ENCODE data around the gene TMEM150B. TPM values are rescaled to one million over a fixed set of nuclear protein-coding genes. Genes with fewer than 3 reads are reported as not detected.

TMEM150B gene
- total RNA-seq, 1 experiment from 2014 or later = not detected

DNA sequence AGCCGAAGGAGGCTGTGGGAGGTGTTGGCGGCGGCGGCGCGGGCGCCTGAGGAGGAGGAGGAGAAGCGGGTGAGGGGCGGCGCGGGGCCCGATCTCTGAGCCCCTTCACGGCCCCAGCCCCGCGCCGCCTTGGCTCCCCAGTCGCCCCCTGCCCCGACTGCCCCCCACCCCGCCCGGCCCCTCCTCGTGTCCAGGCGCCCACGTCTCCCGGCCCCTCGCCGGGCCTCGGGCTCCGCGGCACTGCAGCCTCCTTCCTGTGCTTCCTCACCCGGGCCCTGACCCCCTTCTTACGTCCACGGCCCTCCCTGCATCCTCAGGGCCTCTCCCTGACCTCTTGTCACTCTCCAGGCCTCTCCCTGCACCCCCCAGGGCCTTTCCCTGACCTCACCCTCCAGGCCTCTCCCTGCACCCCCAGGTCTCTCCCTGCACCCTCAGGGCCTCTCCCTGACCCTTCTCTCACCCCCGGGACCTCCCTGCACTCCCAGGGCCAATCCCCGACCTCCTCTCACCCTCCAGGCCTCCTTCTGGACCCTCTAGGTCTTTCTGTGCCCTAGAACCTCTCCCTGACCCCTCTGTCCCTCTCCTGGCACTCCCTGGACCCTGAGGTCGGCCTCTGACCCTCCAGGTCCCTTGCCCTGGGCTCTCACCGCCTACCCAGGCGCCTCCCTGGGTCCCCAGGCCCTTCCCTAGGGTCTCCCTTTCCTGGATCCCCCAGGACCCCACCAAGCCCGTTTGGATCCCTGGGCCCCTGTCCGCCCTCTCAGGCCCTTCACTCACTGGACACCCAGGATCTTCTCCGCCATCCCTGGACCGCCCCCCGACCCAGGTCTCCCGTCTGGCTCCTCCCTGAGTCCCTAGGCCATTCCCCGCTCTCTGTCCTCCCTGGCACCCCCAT lies 15.0 kb upstream of the TMEM150B start:
- peak; percentile 25 for DNase-seq (ENCODE audit: low read depth)

GRCh38 chr19:55339105-55339888 lies 14.2 kb upstream of the TMEM150B start, which contains the start of gene KMT5C:
TSS of gene KMT5C (plus strand) at chr19:55339876. CDS start at chr19:55341937, 2,061 bp downstream.
- peak; percentile 100 for DNase-seq (ENCODE audit: low read depth)

- peak; percentile 56 for DNase-seq (ENCODE audit: low read depth)
Measured at GRCh38 chr19:55336101-55336500, 11.0 kb upstream of the TMEM150B start.

GRCh38 chr19:55333870-55334269 lies 8.7 kb upstream of the TMEM150B start:
- no peak for DNase-seq (ENCODE audit: low read depth)

DNA sequence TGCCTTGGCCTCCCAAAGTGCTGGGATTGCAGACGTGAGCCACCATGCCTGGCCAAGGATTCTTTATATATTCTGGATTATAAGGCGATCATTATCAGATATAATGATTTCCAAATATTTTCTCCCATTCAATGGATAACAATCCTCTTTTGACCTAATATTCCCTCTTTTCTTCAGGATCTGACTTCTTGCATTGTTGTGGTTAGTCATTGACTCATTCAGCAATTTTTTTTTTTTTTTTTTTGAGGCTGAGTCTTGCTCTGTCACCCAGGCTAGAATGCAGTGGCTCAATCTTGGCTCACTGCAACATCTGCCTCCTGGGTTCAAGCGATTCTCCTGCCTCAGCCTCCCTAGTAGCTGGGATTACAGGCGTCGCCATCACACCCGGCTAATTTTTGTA lies 4.7 kb upstream of the TMEM150B start:
- DNase-seq (ENCODE audit: low read depth) = peak; percentile 57

GRCh38 chr19:55328774-55329318 lies 3.7 kb upstream of the TMEM150B start:
- peak; percentile 43 for DNase-seq (ENCODE audit: low read depth)

DNA sequence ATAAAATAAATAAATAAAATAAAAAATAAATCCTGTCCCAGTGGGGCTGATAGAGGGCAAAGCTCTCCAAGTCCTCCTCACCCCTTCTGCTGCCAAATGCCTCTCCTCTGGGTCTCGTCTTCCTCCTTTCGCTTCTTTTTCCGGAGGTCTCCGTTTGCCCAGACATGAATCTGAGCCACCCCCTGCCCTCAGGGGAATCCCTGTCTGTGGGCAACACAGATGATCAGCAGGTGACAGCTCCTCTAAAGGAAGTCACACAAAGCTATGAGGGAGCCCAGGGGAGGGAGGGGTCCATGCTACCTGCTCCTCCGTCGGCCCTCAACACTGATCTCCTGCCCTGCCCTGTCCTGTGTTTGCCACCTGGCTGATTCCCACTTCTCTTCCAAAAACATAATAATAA lies 479 bp downstream of the TMEM150B start:
- no peak for DNase-seq (ENCODE audit: low read depth)

- DNase-seq (ENCODE audit: low read depth) = no peak
Measured at GRCh38 chr19:55322204-55322885, 2.8 kb downstream of the TMEM150B start.

DNA sequence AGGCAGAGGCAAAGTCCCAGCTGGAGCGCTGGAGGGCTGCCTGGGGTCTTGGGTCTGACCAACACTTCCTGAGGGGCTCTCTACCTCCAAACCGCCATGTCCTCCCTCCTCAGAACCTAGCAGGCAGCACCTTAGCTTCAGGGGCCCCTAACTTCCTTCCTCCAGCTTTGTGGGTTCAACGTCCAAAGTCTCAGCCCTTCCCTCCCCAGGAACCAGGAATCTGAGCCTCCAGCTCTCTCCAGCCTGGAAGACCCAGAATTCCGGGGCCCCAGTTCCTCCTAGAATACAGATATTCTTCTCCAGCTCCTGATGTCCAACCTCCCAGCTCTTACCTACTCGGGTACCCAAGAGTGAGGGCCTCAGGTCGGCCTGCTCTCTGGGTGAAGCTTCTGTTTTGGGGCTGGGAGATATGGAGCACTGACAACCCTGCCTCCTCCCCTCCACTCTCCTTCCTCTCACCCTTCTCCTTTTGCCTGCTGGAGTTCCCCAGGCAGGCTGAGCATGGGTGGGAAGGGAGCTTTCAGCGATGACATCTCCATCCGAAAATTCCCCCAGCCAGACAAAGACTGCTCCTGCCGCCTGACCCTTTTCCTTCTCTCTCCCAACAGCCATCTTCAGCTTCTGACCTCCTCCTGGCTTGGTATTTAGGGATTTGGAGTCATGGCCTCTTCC lies 3.5 kb downstream of the TMEM150B start:
- no peak for DNase-seq (ENCODE audit: low read depth)

GRCh38 chr19:55320844-55321419 lies 4.2 kb downstream of the TMEM150B start:
- no peak for DNase-seq (ENCODE audit: low read depth)

GRCh38 chr19:55319785-55320184 lies 5.4 kb downstream of the TMEM150B start:
- DNase-seq (ENCODE audit: low read depth) = peak; percentile 17

DNA sequence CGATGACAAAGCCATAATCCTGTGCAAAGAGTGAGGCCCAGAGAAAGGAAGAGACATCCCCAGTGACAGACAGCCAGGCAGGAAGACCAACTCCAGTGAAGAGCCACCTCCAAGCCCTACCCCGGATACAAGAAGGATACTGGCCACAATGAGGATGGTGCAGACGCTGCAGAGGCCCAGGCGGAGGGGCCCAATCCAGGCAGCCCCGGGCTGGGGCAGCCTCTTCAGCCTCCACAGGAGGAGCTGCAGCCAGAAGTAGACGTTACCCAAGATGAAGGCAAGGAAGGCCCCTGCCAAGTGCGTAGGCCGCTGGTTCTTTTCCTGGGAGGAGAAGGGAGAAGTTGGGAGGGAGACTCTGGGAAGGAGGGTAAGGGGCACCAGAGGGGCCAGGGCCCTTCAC lies 8.5 kb downstream of the TMEM150B start:
- no peak for DNase-seq (ENCODE audit: low read depth)

DNA sequence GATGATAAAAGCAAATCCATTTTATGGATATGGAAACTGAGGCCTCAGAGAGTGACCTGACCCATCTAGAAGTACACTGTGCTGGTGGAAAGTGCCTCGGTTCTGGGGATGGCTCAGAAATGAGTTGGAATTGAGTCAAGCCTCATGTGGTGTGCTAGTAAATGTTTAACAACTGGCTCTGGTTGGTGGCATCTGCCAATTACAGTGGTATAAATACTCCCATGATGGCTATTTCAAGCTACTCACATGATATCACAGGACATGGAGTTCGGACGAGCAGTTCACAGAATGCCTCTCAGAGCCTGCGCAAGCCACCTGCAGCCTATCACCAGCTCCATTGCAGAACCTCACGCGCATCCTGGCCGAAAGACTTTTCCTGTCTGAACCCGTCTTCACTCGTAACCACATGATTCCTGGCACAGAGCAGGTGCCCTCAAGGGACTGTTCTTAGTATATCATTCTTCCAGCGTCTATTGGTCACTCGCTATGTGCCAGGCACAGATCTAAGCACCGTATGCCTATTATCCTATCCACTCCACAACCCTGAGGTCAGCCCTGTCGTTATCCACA lies 9.1 kb downstream of the TMEM150B start:
- no peak for DNase-seq (ENCODE audit: low read depth)

DNA sequence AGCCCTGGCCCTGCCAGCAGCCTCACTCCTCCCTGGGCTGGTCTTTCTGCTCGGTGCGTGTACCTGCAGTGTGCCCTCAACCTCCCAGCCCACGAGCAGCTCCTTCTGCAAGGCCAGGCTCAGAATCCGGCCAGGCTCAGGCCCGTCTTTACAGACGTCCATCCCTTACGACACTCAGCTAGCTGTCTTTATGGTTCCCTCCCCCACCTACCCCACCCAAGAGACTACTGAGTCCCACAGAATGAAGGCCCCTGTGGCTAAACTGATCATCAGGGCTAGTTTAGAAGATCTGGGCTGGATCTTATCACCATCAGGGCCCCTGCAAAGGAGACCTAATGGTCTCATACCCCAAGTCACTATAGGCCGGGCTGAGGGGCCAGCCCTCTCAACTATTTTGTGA lies 10.7 kb downstream of the TMEM150B start:
- DNase-seq (ENCODE audit: low read depth) = no peak

GRCh38 chr19:55312621-55313512 lies 12.3 kb downstream of the TMEM150B start:
- DNase-seq (ENCODE audit: low read depth) = no peak

DNA sequence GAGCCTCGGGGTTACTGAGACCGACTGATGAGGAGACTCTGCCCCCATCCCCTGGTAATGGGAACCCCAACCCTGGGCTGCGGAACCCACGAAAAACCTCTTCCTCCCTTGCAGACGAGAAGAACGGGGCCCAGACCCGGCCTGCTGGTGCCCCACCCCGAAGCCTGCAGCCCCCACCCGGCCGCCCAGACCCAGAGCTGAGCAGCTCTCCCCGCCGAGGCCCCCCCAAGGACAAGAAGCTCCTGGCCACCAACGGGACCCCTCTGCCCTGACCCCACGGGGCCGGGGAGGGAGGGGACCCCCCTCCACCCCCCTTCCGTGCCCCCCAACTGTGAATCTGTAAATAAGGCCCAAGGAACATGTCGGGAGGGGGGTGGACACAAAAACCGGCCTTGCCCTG lies 13.3 kb downstream of the TMEM150B start:
- no peak for DNase-seq (ENCODE audit: low read depth)

DNA sequence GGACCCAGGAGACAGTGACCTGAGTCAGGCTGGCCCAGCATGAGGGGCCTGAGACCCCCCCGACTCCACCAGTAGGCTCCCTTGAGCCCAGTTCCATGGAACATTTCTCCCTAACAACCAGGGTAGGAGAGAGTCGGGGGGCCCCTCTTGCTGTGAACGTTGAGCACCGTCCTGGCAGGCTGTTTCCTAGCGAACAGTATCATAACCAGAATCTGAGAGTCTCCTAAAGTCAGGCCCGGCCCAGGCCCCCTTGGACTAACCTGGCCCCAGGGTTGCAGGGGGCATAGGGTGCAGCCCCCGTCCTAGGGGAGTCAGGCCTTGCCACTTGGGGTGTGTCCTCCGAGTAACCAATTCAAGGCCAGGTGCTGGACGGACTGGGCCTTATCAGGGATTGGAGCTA lies 13.7 kb downstream of the TMEM150B start:
- DNase-seq (ENCODE audit: low read depth) = no peak

GRCh38 chr19:55310498-55310897 lies 14.6 kb downstream of the TMEM150B start:
- no peak for DNase-seq (ENCODE audit: low read depth)

DNA sequence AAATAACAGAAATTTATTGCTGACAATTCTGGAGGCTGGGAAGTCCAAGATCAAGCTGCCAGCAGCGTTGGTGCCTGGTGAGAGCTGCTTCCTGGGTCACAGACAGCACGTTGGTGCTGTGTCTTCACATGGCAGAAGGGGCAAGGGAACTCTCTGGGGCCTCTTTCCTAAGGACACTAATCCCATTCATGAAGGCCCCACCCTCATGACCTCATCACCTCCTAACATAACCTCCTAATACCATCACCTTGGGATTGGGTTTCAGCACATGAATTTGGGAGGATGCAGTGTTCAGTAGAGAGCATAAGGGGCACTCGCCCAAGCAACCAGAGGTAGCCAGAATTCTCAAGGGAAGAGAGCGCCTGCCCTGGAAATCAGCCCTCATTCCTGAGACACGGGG lies 15.7 kb downstream of the TMEM150B start:
- no peak for DNase-seq (ENCODE audit: low read depth)

DNA sequence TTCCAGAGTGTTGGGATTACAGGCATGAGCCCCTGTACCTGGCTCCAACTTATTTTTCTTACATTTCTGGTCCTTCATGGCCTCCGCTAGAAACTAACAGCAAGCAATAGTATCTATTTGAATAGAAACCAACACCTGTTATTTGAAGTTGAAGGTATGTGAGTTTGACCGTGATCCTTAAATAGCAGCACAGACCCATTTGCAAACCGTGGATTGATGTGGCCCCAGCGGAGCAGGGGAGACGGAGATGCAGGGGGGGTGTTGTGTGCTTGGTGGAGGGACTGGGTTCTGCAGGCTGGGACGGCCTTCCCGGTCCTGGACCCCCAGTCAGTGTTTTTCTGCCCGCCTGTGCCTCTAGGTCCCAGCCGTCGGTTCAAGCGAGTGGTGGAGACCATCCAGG lies 16.9 kb downstream of the TMEM150B start:
- no peak for DNase-seq (ENCODE audit: low read depth)
